IMR-90 (cell line): ENCODE measurements around the gene APOBEC3F.

Experiments
- CTCF ChIP-seq: conservative IDR thresholded peaks from 2 replicates; pipeline ENCODE4 v1.5.1; 2012; ENCODE audit warnings: mild to moderate bottlenecking, low read depth, low read length, improper control_type of control experiment
- POLR2A ChIP-seq: IDR thresholded peaks from 2 replicates; pipeline ENCODE4 v1.6.1; 2012; ENCODE audit warnings: mild to moderate bottlenecking, low read depth, low read length

DNA sequence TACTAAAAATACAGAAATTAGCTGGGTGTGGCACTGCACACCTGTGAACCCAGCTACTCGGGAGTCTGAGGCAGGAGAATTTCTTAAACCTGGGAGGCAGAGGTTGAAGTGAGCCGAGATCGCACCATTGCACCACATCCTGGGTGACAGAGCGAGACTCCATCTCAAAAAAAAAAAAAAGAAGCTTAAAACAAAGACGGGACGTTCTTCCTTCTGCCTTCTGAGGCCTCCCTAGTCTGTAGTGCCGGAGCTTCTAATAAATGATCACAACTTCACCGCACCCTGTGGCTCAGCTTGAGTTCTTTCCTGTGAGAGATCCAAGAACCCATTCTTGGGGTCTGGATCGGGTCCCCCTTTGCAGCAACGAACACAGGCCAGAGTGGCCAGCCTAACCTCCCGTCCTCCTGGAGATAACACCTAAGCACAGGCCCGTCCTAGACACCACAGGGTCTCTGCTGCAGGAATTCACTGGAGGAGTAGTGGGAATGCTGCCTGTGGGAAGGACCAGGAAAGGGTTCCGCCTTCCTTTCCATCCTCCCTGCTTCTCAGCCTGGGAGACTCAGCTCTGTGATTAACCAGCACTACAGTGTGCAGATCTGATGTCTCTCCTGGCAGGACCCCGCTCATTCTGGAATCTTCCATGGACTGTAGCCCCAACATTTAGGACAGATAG is 54.2 kb downstream of the APOBEC3F start:
- TF ChIP-seq CTCF (no peak), POLR2A (no peak)
